Uterus (tissue), 2 donors: ENCODE data around the gene PRKG1.

Source experiments
- CTCF ChIP-seq, 4 experiments: fragments of 200-600 bp in 2 of 4; fragments of 450-650 bp in 2 of 4; sonication (generic) in 2 of 4; IDR thresholded peaks; one replicate each; pipeline ENCODE4 v1.5.1; 2016 to 2019; ENCODE audit warnings: antibody characterized with exemption in 4 of 4, mild to moderate bottlenecking in 2 of 4, moderate library complexity in 1 of 4
- POLR2A ChIP-seq, 2 donors: fragments of 450-650 bp; IDR thresholded peaks; one replicate each; pipeline ENCODE4 v1.6.1; 2016; ENCODE audit warnings: antibody characterized with exemption in 2 of 2, mild to moderate bottlenecking in 1 of 2, moderate library complexity in 1 of 2

DNA sequence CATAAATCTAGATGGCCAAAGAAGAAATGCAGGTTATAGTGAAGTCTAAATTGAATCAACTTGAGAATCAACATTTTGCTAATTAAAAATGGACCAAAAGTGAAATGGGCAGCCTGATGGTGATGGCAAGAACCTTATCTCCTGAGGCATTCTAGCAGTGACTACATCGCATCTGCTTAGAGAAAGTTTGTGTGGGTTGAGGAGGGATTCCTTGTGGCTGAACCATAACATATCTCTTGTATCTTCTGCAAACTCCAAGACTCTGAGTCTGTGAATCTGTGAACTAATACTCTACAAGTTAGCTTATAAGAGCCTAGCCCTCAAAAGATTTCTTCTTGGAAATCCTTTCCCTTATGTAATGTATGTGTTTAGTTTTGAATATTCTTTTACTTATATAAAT, 85.6 kb downstream of the PRKG1 start:
- TF ChIP-seq CTCF (IDR thresholded peaks at IDR 0.05) (no peak), POLR2A (IDR thresholded peaks at IDR 0.05) (no peak)
